Stimulated activated CD4-positive, alpha-beta T cell treated with anti-CD3 and anti-CD28 coated beads, Interleukin-4, amount 100 ng/mL, for 4 hours (primary cell): ENCODE measurements around the gene STOX2.
"Not testable (repeated sequence)": the region's sequence is repeated elsewhere in the genome, so short reads cannot be mapped to it uniquely, and the experiment has no call there.

ENCODE experiments used
- DNase-seq, 2 experiments: peaks; one replicate each; pipeline ENCODE4 v3.0.0-alpha.2; 2020

Gene STOX2

GRCh38 chr4:184028561-184029374 lies 123.7 kb downstream of the STOX2 start:
- DNase-seq: peak in 1 of 2 experiments; percentile 10

DNA sequence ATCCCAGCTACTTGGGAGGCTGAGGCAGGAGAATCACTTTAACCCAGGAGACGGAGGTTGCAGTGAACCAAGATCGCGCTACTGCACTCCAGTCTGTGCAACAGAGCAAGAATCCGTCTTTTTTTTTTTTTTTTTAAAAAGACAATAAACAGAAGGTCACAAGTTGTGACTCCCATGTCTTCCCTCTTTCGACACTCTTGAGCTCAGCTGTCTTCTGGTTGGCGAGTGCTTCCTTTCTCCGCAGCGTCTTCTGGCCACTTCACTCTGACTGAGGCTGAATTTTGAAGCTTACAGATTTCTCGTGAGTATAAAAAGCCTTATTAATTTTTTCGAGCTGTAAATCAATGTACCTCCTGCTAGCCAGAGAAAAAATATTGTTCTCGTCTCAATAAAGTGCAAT lies 124.9 kb downstream of the STOX2 start:
- no peak for DNase-seq

DNA sequence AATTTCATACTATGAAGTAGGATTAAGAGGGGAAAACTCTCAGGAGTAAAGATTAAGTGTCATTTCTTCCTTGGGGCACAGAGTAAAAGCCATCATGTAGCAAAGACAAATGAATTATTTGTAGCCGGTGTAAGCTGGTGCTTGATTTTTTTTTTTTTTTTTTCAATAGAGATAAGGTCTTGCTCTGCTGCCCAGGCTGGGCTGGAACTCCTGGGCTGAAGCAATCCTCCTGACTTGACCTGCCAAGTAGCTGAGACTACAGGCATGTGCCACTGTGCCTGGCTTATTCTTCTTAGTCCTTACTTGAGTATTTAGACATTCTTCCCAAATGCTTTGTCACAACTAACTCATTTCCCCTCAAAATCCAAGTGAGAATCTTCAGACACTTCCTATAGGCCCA lies 125.7 kb downstream of the STOX2 start:
- no peak for DNase-seq

GRCh38 chr4:184032091-184032490 lies 127.0 kb downstream of the STOX2 start:
- DNase-seq: no peak

- DNase-seq: no peak
These were observed 134.9 kb downstream of the STOX2 start for GRCh38 chr4:184039963-184040383.

GRCh38 chr4:184041156-184041555 lies 136.0 kb downstream of the STOX2 start:
- DNase-seq: no peak

- no peak for DNase-seq
These were observed 141.0 kb downstream of the STOX2 start for GRCh38 chr4:184046148-184046547.

GRCh38 chr4:184051262-184051661 lies 146.2 kb downstream of the STOX2 start:
- DNase-seq: not testable (repeated sequence)

DNA sequence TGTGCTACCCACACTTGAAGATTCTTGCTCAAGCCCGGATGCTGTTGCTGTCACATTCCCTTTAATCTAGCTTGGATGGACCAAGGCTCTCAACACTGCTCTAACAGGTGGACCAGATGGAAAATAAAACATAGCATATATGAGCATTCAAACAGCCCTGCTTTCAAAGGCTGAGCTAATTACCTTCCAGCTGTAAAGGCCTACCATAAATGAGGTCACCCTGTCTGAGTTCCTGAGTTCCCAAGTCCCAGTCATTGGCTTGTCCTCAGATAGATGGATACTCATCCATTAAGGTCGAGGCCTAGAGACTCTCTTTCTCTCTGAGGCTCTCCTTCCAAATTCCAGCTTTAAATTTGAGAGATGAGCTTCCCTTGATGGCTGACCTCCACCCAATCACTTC lies 147.5 kb downstream of the STOX2 start:
- DNase-seq: no peak

- DNase-seq: no peak
These were observed 148.3 kb downstream of the STOX2 start for GRCh38 chr4:184053434-184053833.

- DNase-seq: no peak
These were observed 151.8 kb downstream of the STOX2 start for GRCh38 chr4:184056877-184057276.

GRCh38 chr4:184058026-184058425 lies 152.9 kb downstream of the STOX2 start:
- no peak for DNase-seq

DNA sequence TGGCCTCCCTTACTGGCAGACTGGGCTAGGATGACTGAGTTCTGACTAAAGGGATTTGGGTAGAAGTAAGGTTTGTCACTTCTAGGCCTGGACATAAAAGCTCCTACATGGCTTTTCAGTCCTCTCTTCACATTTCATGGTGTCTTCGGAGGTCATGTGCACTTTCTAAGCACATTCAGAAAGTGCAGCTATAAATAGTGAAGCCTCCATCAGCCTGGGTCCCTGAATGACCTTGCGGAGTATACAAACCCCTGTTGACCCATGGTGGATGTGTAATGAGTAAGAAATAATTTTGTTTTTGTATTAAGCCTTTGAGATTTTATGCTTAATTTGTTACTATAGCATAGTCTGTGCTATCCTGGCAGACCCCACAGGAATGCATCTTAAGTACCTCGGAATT lies 154.0 kb downstream of the STOX2 start:
- DNase-seq: no peak

GRCh38 chr4:184061582-184061981 lies 156.5 kb downstream of the STOX2 start:
- DNase-seq: no peak

GRCh38 chr4:184062769-184063168 lies 157.7 kb downstream of the STOX2 start:
- DNase-seq: no peak

DNA sequence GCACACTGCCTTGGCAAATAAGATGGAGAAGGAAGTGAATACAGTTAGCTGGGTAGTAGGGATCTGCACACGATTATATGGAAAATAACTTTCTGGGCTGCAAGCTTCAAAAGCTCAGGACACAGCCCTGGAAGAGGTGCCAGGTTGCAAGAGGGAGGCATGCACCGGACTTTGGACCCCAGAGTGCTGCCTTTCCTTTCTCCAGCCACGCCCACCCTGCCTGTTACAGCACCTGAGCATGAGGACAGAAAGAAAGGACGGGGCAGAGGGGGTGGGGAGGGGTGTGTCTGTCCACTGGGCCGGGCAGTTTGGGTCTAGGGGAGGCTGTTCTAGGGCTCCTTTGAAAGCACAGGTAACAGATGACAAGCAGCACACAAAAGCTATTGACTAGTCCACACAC lies 159.8 kb downstream of the STOX2 start:
- DNase-seq: no peak

DNA sequence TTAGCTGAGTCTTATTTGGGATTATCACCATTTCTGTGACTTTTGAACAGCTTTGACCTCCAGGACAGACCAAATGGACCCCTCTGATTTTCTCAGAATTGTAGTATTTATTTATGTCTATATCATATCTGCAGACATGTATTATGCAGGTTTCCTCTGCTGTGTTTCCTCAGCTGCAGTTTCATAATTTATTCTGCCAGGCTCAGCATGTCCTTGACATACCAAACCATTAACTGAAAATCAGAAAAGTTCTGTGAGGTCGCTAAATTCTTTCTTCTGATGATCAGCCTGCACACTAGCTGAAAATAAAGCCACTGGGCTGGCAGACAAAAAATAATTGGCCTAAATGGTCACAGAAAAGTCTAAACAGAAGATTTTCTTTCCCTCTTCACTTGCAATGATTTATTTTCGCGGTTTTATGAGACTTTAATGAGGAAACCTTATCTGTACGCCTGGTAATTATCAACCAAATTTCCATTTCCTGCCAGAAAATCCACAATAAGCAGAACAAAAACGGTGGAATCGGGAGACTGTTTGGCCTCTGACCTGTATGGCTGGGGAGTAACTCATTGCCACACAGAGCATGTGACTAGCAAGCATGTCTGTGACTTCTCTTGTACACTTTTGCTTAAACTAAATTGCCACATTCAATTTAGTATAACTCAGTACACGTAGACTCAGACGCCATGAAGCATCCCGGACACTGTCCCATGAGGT lies 161.6 kb downstream of the STOX2 start:
- DNase-seq: no peak

DNA sequence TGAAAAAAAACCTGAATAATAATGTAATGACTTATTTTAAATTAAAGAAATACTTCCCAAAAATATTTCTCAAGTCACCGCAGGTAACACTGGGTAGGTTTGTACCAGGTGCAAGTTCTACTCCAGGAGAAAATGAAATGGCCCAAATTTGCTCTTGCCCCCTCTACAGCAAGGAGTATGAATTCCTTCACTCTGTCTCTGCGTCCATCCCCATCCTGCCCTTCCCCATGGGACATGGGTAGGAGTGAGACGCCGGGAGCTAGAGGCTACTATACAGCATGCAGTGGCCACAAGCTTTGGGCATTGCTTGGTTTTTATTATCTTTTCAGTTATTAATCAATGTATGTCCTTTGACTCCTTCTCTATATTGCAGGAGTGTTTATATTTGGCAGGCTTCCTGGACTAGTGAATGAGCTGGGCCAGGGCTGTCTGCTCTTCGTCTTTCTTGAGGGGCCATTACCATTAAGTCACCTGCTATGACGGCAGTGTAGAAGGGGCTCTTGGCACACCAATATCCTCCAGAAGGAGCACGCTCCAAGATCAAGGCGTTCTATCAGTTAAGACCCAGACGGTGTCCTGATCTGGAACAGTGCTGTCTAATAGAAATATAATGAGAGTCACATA lies 162.9 kb downstream of the STOX2 start:
- no peak for DNase-seq
